ENCODE data around the gene FAM200A. TPM values are rescaled to one million over a fixed set of nuclear protein-coding genes. Genes with fewer than 3 reads are reported as not detected.

Gene FAM200A
- total RNA-seq, 1 experiment from 2014 or later, result 5.2 TPM

GRCh38 chr7:99543916-99544315, 8.0 kb downstream of the FAM200A start:
- Mint-ChIP-seq H3K9me3 (ENCODE audit: unreplicated experiment) (peaks cover 18% of the 10 kb centered on the region), H3K4me1 (ENCODE audit: low read depth, unreplicated experiment) (no peaks in the 10 kb centered on the region), H3K27me3 (ENCODE audit: insufficient read depth, unreplicated experiment) (no peaks in the 10 kb centered on the region), H3K36me3 (ENCODE audit: insufficient read depth, unreplicated experiment) (peaks cover 16% of the 10 kb centered on the region), H3K4me3 (ENCODE audit: unreplicated experiment) (no peak overlapping the region), H3K27ac (ENCODE audit: unreplicated experiment) (no peak overlapping the region)
- ChIA-PET POLR2A (no interaction called here), CTCF (no interaction called here)
- intact Hi-C loops (cut with micrococcal nuclease; ENCODE audit: unreplicated experiment), result no loop called here
- TF ChIP-seq CTCF (IDR thresholded peaks at IDR 0.05; ENCODE audit: insufficient read depth in 1 of 2, low read depth in 1 of 2, low read length in 1 of 2, severe bottlenecking in 1 of 2, unreplicated experiment in 1 of 2), result no peak
- Histone ChIP-seq H3K27me3 (replicated peaks; ENCODE audit: control insufficient read depth, insufficient read depth, low read length) (no peaks in the 10 kb centered on the region), H3K36me3 (ENCODE audit: control insufficient read depth, insufficient read depth, low read length) (no peaks in the 10 kb centered on the region; the same call in 1 of the 2 replicates), H3K4me3 (ENCODE audit: low read depth, low read length) (no peak overlapping the region), H3K4me1 (no peaks in the 10 kb centered on the region), H3K9me3 (peaks cover 7% of the 10 kb centered on the region)
- no TSS peak for BruUV-seq (replicated peaks)
- DNase-seq, result no peak

GRCh38 chr7:99543081-99543671, 8.7 kb downstream of the FAM200A start:
- Mint-ChIP-seq H3K27ac (ENCODE audit: unreplicated experiment) (no peak overlapping the region), H3K9me3 (ENCODE audit: unreplicated experiment) (peaks cover 18% of the 10 kb centered on the region), H3K4me1 (ENCODE audit: low read depth, unreplicated experiment) (no peaks in the 10 kb centered on the region), H3K36me3 (ENCODE audit: insufficient read depth, unreplicated experiment) (peaks cover 13% of the 10 kb centered on the region), H3K4me3 (ENCODE audit: unreplicated experiment) (no peak overlapping the region), H3K27me3 (ENCODE audit: insufficient read depth, unreplicated experiment) (no peaks in the 10 kb centered on the region)
- POLR2A ChIA-PET, result no interaction called here
- no peak for TF ChIP-seq CTCF (IDR thresholded peaks at IDR 0.05; ENCODE audit: insufficient read depth in 1 of 2, low read depth in 1 of 2, low read length in 1 of 2, severe bottlenecking in 1 of 2, unreplicated experiment in 1 of 2)
- H3K4me1 ChIP-seq, result no peaks in the 10 kb centered on the region
- H3K9me3 ChIP-seq, result peaks cover 7% of the 10 kb centered on the region
- no peak overlapping the region for H3K4me3 ChIP-seq (ENCODE audit: low read depth, low read length)
- H3K27me3 ChIP-seq (replicated peaks; ENCODE audit: control insufficient read depth, insufficient read depth, low read length), result no peaks in the 10 kb centered on the region
- no TSS peak for BruUV-seq (replicated peaks)
- no peaks in the 10 kb centered on the region; the same call in 1 of the 2 replicates for H3K36me3 ChIP-seq (ENCODE audit: control insufficient read depth, insufficient read depth, low read length)
- no peak for DNase-seq
- intact Hi-C loops (cut with micrococcal nuclease; ENCODE audit: unreplicated experiment), result no loop called here
- CTCF ChIA-PET, result no interaction called here

GRCh38 chr7:99541212-99541611, 10.7 kb downstream of the FAM200A start:
- CTCF ChIA-PET, result no interaction called here
- H3K4me3 Mint-ChIP-seq (ENCODE audit: unreplicated experiment), result no peak overlapping the region

More at GRCh38 chr7:99541212-99541611, 10.7 kb downstream of the FAM200A start:
- H3K36me3 Mint-ChIP-seq (ENCODE audit: insufficient read depth, unreplicated experiment), result peaks cover 6% of the 10 kb centered on the region
- no peaks in the 10 kb centered on the region for H3K36me3 ChIP-seq (ENCODE audit: control insufficient read depth, insufficient read depth, low read length)
- H3K27ac Mint-ChIP-seq (ENCODE audit: unreplicated experiment), result no peak overlapping the region
- intact Hi-C loops (cut with micrococcal nuclease; ENCODE audit: unreplicated experiment), result no loop called here
- no peak for DNase-seq
- POLR2A ChIA-PET, result no interaction called here
- no peaks in the 10 kb centered on the region for H3K4me1 Mint-ChIP-seq (ENCODE audit: low read depth, unreplicated experiment)
- no TSS peak for BruUV-seq (replicated peaks)
- no peaks in the 10 kb centered on the region for H3K4me1 ChIP-seq
- no peak for TF ChIP-seq CTCF (IDR thresholded peaks at IDR 0.05; ENCODE audit: insufficient read depth in 1 of 2, low read depth in 1 of 2, low read length in 1 of 2, severe bottlenecking in 1 of 2, unreplicated experiment in 1 of 2)
- H3K9me3 Mint-ChIP-seq (ENCODE audit: unreplicated experiment), result peaks cover 18% of the 10 kb centered on the region
- H3K27me3 Mint-ChIP-seq (ENCODE audit: insufficient read depth, unreplicated experiment), result no peaks in the 10 kb centered on the region
- no peaks in the 10 kb centered on the region for H3K27me3 ChIP-seq (replicated peaks; ENCODE audit: control insufficient read depth, insufficient read depth, low read length)
- peaks cover 7% of the 10 kb centered on the region for H3K9me3 ChIP-seq
- no peak overlapping the region for H3K4me3 ChIP-seq (ENCODE audit: low read depth, low read length)

All from Caco-2 (cell line).